CD4-positive, alpha-beta T cell treated with Interleukin-12 subunit alpha and Interleukin-12 subunit beta, for 1 hour (primary cell): ENCODE measurements around the gene MYO15A.
A peak's percentile ranks its signal among the peaks of the same experiment; 100 is the strongest.

Source experiments
- DNase-seq: peaks from one replicate; pipeline ENCODE4 v3.0.0-alpha.2; 2020

Gene MYO15A

GRCh38 chr17:18161207-18162145 lies 52.9 kb downstream of the MYO15A start:
- DNase-seq = no peak

DNA sequence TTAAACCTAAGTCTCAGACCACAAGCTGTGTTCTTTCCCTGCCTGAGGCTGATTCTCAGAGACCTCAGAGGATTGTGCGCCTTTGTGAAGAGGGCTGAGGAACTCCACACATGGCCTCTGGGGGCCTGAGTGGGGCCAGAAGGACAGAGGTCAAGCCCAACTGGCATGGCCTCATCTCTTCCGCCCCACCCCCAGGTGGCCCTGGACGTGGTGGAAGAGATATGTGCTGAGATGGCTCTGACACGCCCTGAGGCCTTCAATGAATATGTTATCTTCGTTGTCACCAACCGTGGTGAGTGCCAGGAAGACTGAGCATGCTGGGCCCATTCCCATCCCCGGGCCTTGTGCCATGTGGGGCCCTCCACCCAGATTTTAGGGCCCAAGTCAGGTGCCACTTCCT lies 55.0 kb downstream of the MYO15A start:
- DNase-seq = no peak

DNA sequence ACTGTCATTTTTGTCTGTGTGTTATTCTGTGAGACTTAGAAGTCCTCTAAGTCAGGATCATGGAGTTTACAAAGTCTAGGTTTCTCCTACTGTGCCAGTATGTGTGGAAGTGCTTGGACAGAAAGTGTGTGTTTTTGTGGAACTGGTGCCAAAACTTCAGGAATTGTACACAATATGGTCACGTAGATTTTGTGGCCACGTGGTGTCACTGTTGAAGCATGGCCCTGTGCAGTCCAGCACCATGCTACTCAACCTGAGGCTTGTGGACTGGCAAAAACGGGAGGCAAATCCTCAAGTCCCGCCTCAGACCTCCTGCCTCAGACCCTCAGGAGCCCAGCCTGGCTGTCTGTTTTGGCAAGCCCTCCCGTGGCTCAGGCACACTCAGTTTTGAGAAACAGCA lies 58.3 kb downstream of the MYO15A start:
- no peak for DNase-seq

DNA sequence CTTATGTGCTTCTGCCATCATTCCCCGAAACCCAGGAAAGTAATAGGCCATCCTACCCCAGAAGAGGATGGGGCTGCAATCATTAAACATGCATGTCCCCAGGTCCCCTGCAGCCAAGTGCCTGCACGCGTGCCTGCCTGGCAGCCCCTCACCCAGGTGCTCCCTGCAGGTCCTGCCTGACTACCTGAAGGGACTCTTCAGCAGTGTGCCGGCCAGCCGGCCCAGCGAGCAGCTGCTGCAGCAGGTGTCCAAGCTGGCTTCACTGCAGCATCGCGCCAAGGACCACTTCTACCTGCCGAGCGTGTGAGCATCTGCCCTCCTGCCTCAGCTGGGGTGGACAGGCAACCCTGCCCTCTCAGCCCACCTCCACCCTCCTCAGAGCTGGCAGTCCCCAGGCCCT lies 58.9 kb downstream of the MYO15A start:
- DNase-seq = no peak

GRCh38 chr17:18172531-18173278 lies 64.1 kb downstream of the MYO15A start:
- DNase-seq = no peak

- DNase-seq = no peak
Measured at GRCh38 chr17:18173740-18174139, 65.2 kb downstream of the MYO15A start.

DNA sequence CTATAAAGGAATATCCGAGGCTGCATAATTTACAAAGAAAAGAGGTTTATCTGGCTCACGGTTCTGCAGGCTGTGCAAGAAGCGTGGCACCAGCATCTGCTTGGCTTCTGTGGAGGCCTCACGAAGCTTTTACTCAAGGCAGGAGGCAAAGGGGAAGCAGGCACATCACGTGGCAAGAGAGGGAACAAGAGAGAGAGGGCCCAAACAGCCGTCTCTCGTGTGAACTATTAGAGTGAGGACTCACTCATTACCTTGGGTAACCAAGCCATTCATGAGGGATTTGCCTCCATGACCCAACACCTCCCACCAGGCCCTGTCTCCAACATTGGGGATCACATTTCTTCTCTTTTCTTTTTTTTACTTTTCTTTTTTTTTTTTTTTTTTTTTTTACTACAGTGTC lies 67.6 kb downstream of the MYO15A start:
- DNase-seq = no peak

DNA sequence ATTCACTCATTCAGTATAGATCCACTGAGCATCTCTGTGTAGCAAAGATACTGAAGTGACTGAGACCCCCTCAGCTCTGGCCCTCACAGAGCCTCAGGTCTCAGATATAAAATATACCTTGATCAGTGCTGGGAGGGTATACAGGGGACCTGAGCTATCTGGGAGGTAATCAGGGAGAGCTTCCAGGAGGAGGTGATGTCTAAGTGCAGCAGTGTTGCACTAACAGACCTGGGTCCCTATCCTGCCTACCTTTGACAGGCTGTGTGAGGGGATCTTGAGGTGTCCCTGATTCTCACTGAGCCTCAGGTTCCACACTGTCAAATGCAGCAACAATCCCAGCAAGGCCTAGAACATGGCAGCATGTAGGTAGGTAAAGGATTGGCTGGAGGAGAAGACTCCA lies 68.6 kb downstream of the MYO15A start:
- no peak for DNase-seq

- DNase-seq = no peak
Measured at GRCh38 chr17:18177722-18178121, 69.2 kb downstream of the MYO15A start.

GRCh38 chr17:18179196-18179595 lies 70.6 kb downstream of the MYO15A start:
- DNase-seq = no peak

- DNase-seq = no peak
Measured at GRCh38 chr17:18179804-18180203, 71.2 kb downstream of the MYO15A start.

DNA sequence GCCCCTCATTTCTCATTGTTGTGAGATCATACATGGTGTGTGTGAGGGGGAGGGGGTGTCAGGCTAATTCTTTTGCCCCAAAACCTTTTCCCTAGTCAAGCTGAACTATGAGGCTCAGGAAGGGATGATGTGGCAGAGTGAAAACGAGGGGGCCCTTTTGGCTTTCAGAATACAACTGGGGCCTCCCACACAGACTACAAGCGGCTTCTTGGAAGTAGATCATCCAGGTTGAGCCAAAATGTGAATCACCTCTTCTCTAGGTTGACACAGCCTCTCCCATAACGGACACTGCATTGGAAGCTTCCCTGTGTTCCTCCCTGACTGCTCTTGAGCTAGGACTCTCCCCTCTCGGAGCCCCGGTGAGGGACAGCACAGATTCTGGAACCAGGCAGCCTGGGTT lies 72.8 kb downstream of the MYO15A start:
- no peak for DNase-seq

DNA sequence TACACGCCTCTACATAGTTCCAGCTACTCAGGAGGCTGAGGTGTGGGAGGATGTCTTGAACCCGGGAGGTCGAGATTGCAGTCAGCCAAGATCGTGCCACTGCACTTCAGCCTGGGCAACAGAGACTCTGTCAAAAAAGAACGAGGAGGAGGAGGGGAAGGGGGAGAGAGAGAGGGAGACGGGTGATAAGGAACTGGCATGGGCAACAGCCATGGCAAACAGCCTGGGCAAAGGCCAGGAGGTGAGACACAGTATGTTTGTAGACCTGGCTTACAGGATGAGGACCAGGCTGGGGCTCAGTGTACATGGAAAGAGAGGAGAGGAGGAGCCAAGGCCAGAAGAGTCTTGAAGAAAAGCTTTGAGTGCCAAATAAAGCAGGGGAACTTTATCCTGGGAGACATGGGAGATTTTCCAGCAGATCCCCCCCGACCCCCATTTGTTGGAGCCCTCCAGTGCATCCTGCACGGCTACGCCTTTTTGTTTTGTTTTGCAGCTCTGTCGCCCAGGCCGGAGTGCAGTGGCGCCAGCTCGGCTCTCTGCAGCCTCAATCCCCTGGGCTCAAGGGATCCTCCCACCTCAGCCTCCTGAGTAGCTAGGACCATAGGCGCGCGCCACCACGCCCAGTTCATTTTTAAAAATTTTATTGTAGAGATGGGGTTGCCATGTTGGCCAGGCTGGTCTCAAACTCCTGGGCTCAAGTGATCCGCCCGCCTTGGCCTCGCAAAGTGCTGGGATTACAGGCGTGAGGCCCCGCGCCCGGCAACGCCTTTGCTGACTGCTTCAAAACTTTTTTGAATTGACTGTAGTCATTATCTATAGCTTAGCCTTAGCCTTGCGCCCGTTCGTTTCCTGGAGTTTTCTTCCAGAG lies 73.8 kb downstream of the MYO15A start:
- DNase-seq = no peak

- no peak for DNase-seq
Measured at GRCh38 chr17:18182978-18183333, 74.4 kb downstream of the MYO15A start.

DNA sequence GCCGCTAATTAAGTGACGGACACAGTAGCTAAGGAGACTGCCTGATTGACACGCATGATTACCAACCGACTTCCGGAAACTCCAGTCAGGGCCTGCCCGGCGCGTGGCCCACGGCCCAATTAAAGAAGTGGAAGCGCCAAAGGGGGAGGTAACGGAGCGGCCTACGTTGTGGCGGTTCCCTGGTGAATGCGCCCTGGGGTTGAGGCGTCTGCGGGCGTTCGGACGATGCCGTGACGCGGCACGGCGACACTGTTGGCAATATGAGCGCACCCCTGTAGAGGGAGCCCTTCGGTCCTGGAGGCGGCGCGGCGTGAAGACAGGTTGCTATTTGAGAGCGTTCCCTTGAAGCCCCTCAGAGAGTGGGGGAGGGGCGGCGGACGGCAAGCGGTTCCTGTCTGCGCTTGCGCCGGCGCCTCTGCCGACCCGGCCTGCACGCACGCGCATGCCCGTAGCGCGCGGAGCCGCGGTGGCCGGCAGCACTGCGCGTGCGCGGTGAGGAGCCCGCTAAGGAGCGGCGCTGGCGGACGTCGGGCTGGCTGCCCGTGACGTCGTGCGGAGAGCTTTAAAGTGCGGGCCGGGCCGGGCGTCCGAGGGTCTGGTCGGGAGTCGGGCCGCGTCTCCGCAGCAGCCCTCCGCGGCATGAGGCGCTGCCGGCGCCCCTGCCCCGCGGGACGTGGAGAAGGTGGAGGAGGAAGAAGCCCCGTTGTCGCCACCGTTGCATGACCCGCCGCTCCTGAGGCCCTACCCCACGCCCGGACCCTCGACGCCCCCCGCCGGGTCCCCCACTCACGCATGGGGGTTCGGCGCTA lies 75.0 kb downstream of the MYO15A start, which contains the start of gene ALKBH5:
Gene ALKBH5 (plus strand): TSS at position 495 of the 809 bp plus-strand sequence. CDS start 416 bp downstream, outside the sequence.
- peak; percentile 98 for DNase-seq

GRCh38 chr17:18184143-18185031 lies 75.8 kb downstream of the MYO15A start:
- DNase-seq = peak; percentile 79

GRCh38 chr17:18185391-18185790 lies 76.8 kb downstream of the MYO15A start:
- DNase-seq = no peak

GRCh38 chr17:18185832-18186626 lies 77.5 kb downstream of the MYO15A start:
- no peak for DNase-seq

- DNase-seq = no peak
Measured at GRCh38 chr17:18186627-18186982, 78.0 kb downstream of the MYO15A start.

DNA sequence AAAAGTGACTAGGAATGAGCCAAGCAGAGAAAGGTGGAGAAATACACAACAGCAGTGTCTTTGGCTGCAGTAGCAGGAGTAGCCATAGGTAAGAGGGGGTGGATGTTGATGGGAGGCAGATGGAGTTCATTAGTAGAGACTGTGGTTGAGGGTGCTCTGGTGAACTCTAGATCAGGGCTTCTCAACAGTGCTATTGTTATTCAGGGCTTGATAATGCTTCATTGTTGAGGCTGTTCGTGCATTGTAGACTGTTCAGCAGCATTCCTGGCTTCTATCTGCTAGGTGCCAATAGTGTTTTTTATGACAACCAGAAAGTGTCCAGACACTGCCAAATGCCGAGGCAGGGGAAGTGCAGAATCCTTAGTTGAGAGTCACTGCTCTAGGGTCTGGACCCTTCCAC lies 78.7 kb downstream of the MYO15A start:
- no peak for DNase-seq
